RWPE1 (cell line): ENCODE data around the gene DALRD3.

ENCODE experiments used
- CTCF ChIA-PET: fragments of 350-600 bp; sonication (Branson Sonifier 250); formaldehyde crosslinking; extraction: SDS; loops from one replicate; lab custom pipeline; 2021; lab: Yijun Ruan, JAX
- POLR2A ChIA-PET: fragments of 400-600 bp; formaldehyde crosslinking; extraction: SDS; loops from one replicate; lab custom pipeline; 2020; ENCODE audit warnings: antibody characterized with exemption; ENCODE audit not compliant: low non-redundant PET; lab: Yijun Ruan, JAX
- DNase-seq: peaks from one replicate; pipeline ENCODE4 v3.0.0; 2012; ENCODE audit warnings: low spot score
- H3K27ac ChIP-seq: fragments of 450-650 bp; 2 replicates; pipeline ENCODE4 v1.5.1; 2017
- CTCF ChIP-seq: fragments of 450-650 bp; conservative IDR thresholded peaks from 2 replicates; pipeline ENCODE4 v1.5.1; 2017; ENCODE audit warnings: low read depth, mild to moderate bottlenecking

Gene DALRD3

GRCh38 chr3:48984663-48985062 lies 33.7 kb downstream of the DALRD3 start:
- DNase-seq: no peak
- ChIA-PET POLR2A (no interaction called here), CTCF (no interaction called here)
- TF ChIP-seq CTCF: no peak
- peak overlapping the region; percentile 94 for H3K27ac ChIP-seq

- no peak for TF ChIP-seq CTCF
- no peak for DNase-seq
- peak overlapping the region; percentile 2; the same call in 1 of the 2 replicates for H3K27ac ChIP-seq
- POLR2A ChIA-PET: no interaction called here
- CTCF ChIA-PET: no interaction called here
Measured at GRCh38 chr3:48983096-48983495, 35.3 kb downstream of the DALRD3 start.

- no peak for DNase-seq
- POLR2A ChIA-PET: no interaction called here
- CTCF ChIA-PET: no interaction called here
- no peak for TF ChIP-seq CTCF
- peak overlapping the region; percentile 2; the same call in 1 of the 2 replicates for H3K27ac ChIP-seq
Measured at GRCh38 chr3:48982686-48983085, 35.7 kb downstream of the DALRD3 start.

GRCh38 chr3:48982016-48982415 lies 36.4 kb downstream of the DALRD3 start:
- no peak for TF ChIP-seq CTCF
- ChIA-PET CTCF (interaction anchor here (0.9 kb wide), 1 partner anchor 21 kb away, joined by 3 read pairs; no protein-coding TSS in a partner anchor), POLR2A (no interaction called here)
- no peak overlapping the region for H3K27ac ChIP-seq
- no peak for DNase-seq

GRCh38 chr3:48980295-48980694 lies 38.1 kb downstream of the DALRD3 start:
- H3K27ac ChIP-seq: no peak overlapping the region
- CTCF ChIA-PET: no interaction called here
- DNase-seq: no peak
- no peak for TF ChIP-seq CTCF
- POLR2A ChIA-PET: no interaction called here

GRCh38 chr3:48979451-48979850 lies 38.9 kb downstream of the DALRD3 start:
- CTCF ChIA-PET: interaction anchor here (0.6 kb wide), 2 partner anchors 46 to 933 kb away, joined by 3 to 5 read pairs; no protein-coding TSS in a partner anchor
- H3K27ac ChIP-seq: no peak overlapping the region
- no peak for TF ChIP-seq CTCF
- POLR2A ChIA-PET: no interaction called here
- no peak for DNase-seq
